Stimulated activated CD8-positive, alpha-beta memory T cell treated with anti-CD3 and anti-CD28 coated beads, Interleukin-15, amount 100 ng/mL, for 1 hour (primary cell): ENCODE results near the gene PLOD3.
"Not testable (repeated sequence)": the region's sequence is repeated elsewhere in the genome, so short reads cannot be mapped to it uniquely, and the experiment has no call there.

Source experiments
- DNase-seq: peaks from one replicate; pipeline ENCODE4 v3.0.0-alpha.2; 2020; ENCODE audit warnings: low read depth

The PLOD3 gene

DNA sequence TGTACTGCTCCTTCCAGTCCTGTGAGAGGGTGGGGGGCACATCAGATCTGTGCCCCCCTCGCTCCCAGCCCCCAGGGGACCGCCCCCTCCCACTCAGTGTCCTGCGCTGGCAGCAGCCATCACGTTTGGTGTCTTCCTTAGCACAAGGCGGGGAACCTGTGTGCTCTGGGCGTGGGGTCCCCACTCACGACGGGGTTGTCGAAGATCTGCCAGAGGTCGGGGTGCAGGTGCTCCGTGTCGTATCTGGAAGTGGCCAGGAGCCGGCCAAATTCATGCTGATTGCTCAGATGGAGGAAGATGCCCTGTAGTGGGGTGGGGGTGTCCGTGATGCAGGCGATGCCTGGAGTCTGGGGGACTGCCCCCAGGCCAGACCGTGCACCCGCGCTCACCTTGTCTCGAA is 7.2 kb downstream of the PLOD3 start:
- no peak for DNase-seq

DNA sequence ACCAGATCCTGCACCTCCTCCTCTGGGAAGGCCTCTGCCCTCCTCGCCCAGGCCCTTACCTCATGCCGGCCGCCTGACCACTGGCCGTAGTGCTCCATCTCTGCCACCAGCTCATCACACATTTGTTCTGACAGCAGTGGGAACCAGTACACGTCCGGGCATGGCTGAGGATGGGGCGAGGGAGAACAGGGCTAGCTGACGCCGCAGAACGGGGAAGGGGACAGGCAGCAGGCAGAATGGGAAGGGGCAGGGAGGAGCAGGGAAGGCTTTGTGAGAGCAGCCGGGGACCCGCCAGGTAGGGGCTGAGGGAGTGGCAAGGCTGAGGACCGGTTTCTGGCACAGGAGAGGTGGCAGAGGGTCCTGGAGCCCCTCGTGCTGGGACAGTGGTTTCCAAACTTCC is 8.6 kb downstream of the PLOD3 start:
- DNase-seq = no peak

DNA sequence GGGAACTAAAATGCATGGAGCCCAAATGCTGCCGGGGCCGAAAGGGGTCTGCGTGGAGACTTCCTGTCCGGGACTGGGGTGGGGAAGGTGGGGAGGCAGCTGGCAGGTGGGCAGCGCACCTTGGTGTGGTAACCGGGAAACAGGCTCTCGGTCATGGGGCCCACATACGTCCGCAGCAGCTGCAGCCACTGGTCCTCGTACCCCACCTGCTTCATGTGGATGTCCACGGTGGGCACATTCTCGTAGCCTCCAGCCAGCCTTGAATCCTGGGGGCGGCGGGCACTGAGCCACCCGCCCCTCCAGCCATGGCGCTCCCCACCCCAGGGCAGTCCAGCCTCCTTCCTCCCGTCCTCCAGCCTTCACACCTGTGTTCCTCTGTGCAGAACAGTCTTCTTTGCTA is 9.9 kb downstream of the PLOD3 start:
- no peak for DNase-seq

DNA sequence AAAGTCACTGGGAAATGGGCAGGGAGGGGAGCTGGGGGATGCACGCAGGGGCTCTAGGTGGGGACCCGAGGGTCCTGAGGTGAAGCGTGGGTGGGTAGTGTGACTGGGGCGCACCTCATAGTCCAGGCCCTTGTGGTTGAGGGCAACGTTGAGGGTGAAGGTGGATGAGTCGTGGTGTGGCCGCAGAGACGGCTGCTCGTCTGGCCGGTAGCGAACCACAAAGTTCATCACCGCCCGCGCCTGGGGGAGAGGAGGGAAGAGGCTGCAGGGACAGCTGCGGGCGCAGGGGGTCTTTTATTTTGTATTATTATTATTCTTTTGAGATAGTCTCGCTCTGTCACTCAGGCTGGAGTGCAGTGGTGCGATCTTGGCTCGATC is 10.7 kb downstream of the PLOD3 start:
- DNase-seq = no peak

DNA sequence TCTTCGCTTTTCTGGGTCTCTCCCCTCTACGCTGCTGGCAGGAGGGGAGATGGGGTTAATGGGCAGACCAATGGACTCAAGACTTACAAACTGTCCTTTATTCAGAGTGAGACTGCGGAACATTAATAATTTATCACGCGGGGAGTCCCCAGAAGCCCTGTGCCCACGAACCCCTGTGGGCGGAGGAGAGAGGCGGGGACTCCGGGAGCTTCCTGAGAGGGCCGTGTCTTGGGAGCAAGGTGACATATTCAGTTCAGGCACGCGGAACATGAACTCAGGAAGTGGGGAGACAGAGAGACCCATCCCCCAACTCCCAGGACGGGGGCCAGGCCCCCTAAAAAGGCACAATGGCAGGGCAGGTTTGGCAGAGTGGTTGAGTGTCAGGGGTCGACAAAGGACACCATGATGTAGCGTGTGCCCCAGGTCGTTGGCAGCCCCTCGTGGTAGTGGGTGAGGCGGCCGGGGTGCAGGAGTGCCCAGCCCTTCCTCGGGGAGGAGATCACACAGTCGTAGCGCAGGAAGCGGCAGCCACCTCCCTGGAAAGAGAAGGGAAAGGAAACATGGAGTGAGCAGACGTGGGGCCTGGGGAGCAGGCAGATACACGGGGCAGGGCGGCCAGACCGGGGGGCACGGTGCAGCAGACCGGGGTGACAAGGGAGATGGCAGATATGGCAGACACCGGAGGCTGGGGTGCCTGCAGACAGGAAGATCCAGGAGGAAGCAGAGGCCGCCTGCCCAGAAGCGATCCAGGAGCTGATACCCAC is 11.3 kb downstream of the PLOD3 start:
- DNase-seq = no peak

DNA sequence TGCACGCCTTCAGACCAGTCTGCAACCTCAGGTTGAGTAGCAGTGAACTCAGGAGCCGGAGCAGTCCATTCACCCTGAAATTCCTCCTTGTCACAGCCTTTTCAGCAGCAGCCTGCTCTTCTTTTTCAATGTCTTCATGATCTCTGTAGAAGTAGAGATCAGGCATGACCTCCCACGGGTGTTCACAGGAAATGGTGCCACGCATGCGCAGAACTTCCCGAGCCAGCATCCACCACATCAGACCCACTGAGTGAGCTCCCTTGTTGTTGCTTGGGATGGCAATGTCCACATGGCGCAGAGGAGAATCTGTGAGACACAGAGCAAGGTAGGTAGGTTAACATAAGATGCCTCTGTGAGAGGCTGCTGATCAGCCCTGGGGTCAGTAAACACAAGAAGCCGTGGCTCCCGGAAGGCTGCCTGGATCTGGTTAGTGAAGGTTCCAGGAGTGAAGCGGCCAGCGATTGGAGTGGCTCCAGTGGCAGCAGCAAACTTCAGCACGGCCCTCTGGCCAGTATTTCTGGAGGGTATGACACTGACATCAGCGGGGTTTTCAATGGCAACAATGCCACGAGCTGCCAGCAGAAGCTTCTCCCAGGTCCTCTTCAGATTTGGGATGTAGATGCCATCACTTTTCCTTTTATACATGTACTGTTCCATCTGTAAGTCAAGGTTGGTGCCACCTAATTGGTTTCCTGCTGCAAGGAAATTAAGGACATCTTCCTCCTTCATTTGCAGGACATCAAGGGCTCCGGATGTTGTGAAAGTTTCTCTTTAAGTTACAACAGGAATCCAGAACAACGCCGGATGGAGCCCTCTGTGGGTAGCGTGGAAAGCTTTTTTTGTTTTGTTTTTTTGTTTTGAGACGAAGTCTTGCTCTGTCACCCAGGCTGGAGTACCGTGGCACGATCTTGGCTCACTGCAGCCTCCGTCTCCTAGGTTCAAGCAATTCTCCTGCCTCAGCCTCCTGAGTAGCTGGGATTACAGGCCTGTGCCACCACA is 13.3 kb downstream of the PLOD3 start:
- not testable (repeated sequence) for DNase-seq

DNA sequence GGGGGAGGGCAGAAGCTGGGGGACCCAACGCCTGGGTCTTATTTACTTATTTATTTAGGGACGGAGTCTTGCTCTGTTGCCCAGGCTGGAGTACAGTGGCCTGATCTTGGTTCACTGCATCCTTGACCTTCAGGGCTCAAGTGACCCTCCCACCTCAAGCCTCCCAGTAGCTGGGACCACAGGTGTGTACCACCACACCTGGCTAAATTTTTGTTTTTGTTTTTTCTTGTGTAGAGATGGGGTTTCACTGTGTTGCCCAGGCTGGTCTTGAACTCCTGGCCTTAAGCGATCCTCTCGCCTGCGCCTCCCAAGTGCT is 14.8 kb downstream of the PLOD3 start:
- no peak for DNase-seq

DNA sequence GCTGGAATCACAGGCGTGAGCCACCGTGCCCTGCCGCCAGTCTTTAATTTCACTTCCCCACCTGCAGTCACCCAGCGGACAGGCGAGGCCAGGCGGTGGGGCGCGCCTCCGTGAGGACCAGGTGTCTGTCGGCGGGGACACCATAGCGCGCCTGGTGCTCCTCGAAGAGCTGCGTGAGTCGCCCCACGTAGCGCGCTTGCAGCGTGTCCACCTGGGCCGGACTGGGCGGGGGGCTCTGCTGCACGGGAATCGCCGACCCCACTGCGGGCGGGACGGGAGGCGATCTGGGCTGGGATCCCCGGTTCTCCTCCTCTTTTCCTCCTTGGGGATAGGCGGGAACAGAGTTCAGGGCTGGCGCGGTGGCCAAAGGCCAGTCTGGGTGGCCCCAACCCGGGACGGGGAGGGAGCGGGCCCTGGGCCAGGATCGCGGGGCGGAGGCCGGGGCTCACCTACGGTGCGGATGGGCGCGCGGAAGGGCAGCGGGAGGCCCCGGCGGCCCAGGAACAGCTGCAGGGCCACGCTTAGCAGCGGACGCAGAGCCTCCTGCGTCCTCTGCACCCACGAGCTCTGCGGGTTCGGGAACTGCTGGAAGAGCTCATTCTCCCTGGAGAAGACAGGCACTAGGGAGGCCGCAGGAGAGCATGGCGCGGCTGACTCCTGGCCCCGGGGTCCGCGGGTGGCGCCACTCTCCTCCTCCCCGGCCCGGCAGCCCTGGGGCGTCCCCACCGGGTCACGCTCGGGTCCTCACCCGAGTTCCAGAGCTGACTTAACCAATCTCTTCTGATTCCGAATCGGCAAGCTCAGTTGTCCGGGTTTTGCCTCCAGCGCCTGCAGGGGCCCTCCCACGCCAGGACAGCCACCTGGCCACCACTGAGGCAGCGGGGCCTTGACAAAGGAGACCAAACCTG is 15.4 kb downstream of the PLOD3 start:
- no peak for DNase-seq

DNA sequence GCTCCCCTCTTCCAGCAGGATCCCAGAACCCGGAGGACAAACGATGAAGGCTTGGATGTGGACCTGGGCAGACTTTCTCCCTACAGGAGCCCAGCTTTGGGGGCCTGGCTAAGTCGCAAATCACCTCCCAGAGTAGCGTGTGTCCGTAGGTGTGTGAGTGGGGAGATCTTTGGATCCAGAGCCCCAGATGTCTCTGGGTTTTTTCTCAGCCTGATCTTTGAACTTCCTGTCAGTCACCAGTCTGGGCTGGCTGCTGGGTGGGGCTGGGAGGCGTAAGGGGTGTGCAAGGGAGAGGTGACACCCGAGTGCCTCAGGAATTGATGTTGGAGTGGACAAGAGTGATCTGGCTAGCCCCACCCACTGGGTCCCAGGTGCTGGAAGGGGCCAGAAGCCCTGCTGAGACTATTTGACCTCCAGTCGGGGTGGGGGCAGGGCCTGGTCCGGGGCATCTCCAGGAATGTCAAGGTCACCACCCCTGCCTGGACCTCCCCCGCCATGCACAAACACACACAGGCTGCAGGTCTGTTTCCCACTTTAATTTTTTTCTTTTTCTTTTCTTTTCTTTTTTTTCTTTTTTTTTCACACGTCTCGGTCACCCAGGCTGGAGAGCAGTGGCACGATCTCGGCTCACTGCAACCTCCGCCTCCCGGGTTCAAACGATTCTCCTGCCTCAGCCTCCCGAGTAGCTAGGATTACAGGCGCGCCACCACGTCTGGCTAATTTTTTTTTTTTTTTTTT is 16.4 kb downstream of the PLOD3 start, which contains the start of gene MOGAT3:
TSS of gene MOGAT3 (minus strand) at position 175 of the 738 bp plus-strand sequence. CDS start 182 bp downstream, outside the sequence.
- no peak for DNase-seq

DNA sequence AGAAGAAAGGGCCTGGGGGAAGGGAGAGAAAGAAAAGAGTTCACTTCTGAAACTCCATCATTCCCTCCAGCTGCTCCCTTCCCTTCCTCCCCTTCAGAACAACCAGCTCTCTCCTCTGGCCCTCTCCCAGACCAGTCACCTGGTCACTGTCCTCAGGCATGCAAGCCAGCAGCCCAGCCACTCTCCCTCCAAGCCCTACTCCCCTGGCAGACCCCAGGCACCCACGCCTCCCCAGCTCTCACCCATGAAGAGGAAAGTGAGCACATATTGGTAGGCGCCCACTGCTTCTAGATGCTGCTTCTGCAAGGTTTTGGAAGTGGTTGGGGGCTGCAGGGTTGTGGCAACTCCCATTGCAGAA is 16.9 kb downstream of the PLOD3 start:
- no peak for DNase-seq

DNA sequence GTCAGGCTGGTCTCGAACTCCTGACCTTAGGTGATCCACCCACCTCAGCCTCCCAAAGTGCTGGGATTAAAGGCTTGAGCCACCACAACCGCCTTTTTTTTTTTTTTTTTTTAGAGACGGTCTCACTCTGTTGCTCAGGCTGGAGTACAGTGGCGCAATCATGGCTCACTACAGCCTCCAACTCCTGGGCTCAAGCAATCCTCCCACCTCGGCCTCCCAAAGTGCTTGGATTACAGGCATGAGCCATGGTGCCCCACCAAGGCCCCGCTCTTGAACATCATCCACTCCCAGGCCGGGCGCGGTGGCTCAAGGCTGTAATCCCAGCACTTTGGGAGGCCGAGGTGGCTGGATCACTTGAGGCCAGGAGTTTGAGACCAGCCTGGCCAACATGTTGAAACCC is 17.9 kb downstream of the PLOD3 start:
- not testable (repeated sequence) for DNase-seq

DNA sequence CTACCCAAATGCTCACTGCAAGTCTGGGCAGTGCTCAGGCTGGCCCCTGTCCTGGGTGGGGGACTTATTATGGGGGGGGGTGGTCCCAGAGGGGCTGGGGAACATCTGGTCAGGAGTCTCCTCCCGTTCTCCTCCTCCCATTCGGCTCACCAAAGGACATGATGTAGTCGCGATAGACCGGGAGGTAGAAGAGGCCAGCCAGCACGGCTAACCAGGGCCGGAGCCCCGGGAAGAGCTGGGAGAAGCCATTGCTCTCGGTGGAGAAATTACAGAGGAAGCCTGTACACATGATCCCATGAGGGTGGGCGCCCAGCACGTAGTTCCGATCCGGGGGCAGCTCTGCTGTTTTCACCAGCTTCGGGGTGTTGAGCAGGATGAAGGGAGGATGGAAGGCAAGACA is 18.9 kb downstream of the PLOD3 start:
- no peak for DNase-seq

DNA sequence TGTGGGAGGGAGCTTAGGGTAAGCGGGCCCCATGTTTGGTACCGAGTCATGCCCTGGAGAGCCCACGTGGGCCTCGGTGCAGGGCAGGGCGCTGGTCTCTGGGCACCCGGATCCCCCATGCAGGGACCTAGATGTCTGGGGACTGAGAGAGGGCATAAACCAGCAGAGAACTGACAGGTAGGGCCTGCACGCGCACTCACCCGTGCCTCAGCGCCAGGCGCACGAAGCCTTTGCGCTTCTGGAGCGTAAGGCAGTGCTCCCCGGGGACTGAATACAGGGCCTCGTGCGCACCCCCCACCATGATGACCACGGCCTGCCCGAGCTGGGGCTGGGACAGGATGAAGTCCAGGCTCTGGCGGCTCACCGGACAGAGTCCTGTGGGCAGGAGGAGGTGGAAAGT is 19.4 kb downstream of the PLOD3 start:
- no peak for DNase-seq

DNA sequence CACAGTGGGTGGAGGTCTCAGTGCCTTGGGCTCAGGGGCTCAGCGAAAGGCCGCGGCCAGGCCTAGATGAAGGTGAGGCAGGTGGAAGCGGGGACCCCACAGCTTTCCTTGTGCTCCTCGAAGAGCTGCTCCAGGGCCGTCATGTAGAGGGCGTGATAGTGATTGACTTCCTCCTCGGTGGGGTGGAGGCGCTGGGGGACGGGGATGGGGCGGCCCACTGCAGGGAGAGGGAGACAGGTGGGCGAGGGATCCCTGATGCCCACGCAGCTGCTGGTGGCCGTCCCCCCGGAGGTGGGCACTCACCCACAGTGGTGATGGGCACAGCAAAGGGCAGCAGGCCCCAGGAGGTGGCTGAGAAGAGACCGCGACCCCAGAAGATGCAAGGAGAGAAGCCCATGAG is 21.5 kb downstream of the PLOD3 start:
- no peak for DNase-seq

DNA sequence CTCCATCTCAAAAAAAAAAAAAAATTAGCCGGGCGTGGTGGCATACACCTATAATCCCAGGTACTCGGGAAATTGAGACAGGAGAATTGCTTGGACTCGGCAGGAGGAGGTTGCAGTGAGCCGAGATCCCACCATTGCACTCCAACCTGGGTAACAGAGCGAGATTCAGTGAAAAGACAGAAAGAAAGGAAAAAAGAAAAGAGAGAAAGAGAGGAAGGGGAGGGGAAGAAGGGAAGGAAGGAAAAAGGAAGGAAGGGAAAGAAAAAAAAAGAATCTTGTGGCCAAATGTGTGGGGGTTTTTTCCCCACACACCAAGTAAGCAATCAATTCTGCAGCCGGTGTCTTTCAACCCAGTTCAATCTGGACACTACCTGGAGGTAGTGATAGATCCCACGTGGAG is 28.3 kb downstream of the PLOD3 start:
- no peak for DNase-seq

DNA sequence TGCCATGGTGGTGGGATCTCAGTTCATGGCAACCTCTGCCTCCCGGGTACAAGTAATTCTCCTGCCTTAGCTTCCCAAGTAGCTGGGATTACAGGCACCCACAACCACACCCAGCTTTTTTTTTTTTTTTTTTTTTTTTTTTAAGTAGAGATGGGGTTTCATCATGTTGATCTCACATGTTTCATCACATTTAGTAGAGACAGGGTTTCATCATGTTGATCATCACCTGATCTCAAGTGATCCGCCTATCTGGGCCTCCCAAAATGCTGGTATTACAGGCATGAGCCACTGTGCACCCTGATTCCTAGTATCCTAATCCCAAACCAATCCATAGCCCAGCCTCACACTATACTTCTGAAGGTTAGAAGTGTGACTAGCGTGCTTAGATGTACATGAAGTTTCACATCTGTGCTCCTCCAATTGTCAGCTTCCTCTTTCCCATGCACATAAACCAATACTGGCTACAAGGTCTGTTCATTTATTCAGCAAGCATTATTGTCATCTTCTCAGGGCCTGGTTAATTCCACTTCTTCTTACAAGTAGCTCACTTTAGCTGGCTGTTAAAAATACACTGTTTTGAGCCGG is 30.4 kb downstream of the PLOD3 start:
- DNase-seq = no peak

DNA sequence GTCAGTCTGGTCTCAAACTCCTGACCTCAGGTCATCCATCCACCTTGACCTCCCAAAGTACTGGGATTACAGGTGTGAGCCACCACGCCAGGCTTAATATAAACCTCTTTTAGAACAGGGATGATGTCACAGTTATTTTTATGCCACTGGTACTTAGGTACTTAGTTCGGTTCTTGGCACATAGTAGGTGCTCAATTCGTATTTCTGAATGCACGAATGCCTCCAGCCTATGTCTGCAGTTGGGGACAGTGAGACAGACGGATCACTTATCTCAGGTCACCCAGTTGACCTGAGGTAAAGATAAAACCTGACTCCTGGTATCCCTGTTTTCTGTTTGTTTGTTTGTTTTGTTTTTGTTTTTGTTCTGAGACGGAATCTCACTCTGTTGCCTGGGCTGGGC is 31.2 kb downstream of the PLOD3 start:
- no peak for DNase-seq

DNA sequence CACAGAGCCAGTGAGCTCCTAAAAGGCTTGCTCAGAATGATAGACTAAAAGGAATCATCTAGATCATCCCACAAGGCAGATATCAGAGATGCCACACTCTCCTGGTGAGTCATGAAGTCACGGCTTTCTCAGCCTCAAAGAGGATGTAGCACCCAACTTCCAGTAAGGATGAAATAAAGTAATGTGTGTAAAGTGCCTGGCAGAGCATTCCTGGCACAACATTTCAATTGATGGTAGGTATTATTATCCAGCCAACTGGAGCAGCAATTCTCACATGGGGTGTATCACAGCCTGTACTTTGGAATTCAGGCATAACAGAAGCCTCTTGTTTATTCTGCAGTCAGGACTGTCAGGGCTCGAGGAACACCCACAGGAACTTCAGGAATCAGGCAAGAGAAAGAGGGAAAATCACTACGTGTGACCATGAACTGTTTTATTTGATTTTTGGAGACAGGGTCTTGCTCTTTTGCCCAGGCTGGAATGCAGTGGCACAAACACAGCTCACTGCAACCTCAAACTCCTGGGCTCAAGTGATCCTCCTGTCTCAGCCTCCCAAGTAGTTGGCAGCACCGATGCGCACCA is 32.0 kb downstream of the PLOD3 start:
- no peak for DNase-seq

DNA sequence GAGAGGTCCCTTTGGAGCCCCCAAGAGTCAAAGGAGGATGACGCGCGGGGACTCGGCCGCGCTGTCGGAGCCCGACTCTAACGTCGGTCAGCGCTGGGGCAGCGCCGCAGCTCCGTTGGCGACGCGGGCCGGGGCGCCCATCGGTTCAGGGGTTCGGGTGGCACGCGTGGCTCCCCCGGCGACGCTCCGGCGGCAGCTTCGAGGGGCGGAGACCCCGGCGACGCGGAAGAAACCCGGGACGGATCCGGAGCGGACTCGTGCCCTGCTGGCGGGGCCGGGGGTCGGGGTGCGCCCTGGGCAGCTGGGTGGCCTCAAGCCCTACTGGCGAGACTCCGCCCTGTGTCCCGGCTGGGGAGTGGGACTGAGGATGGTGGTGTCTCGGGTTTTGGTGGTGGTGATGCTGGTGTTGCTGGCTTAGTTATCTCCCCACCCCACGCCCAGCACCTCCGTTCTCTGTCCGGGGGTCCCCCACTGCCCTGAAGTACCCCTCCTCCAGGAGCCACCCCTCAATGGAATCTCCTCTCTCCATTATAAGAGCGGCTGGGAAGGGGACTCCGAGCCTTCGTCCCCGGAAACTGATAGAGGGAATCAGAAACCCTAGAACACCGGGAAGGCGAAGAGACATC is 37.1 kb downstream of the PLOD3 start, which contains the start of gene NAT16:
TSS of gene NAT16 (minus strand) at position 164 of the 626 bp plus-strand sequence. CDS start 5,486 bp downstream, outside the sequence.
- no peak for DNase-seq

DNA sequence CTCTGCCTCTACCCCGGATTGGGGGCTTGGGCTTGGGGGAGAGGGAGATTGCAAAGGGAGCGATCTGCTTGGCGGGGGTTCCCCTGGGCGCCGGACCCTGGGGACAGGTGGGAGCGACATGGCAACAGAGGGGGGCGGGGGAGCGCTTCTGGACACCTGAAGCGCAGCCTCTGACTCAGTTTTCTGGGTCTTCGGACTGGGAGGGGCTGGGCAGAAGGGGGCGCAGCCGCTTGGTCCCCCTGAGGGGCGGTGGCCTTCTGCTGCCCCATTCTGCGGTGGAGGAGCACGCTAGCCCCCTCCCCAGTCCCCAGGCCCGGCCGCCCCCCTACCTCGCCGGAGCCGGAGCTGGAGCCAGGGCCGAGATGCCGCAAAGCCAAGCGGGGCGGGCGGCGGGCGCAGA is 37.7 kb downstream of the PLOD3 start:
- DNase-seq = no peak
